Measurements from ENCODE around the gene PSMF1. TPM values are rescaled to one million over a fixed set of nuclear protein-coding genes. Genes with fewer than 3 reads are reported as not detected.

The PSMF1 gene
- total and polyA plus RNA-seq, 9 of the 15 experiments (the other 6 are each of a cell fraction or from before 2014, with no cell fraction given), result 8.5 to 192 (median 33.2) TPM

- TF ChIP-seq STAT6 (CRISPR knock-in tag; IDR thresholded peaks at IDR 0.05) (no peak), SNIP1 (IDR thresholded peaks at IDR 0.05; ENCODE audit: low read depth) (no peak), TAF1 (IDR thresholded peaks at IDR 0.05; ENCODE audit: control insufficient read depth, extremely low read depth, insufficient read depth, low read length, severe bottlenecking) (peak; percentile 89), LEF1 (IDR thresholded peaks at IDR 0.05) (no peak), NCOA2 (IDR thresholded peaks at IDR 0.05; ENCODE audit: partially characterized antibody in 2 of 2) (no peak), ZBTB33 (CRISPR knock-in tag; IDR thresholded peaks at IDR 0.05) (peak; percentile 64; the same call in 1 of the 2 replicates), NR2C2 (CRISPR knock-in tag; IDR thresholded peaks at IDR 0.05) (peak; percentile 92), NR2C2 (tag; IDR thresholded peaks at IDR 0.05) (peak; percentile 97), ZC3H11A (IDR thresholded peaks at IDR 0.05; ENCODE audit: low read depth, low read length) (peak; percentile 98), PCBP2 (IDR thresholded peaks at IDR 0.05; ENCODE audit: low read depth, low read length, poor library complexity, severe bottlenecking) (no peak), ZBTB8A (IDR thresholded peaks at IDR 0.05; ENCODE audit: partially characterized antibody) (no peak), UBTF (IDR thresholded peaks at IDR 0.05; ENCODE audit: borderline replicate concordance in 1 of 2, low read depth in 2 of 2, low read length in 2 of 2) (peak; percentile 65; a peak in 2 of 4 replicates), CHCHD3 (CRISPR knock-in tag; IDR thresholded peaks at IDR 0.05) (no peak), ZNF584 (CRISPR knock-in tag; IDR thresholded peaks at IDR 0.05; ENCODE audit: low read depth) (no peak), MLLT1 (IDR thresholded peaks at IDR 0.05) (no peak), ZBTB2 (IDR thresholded peaks at IDR 0.05) (no peak), DIDO1 (tag; IDR thresholded peaks at IDR 0.05; ENCODE audit: low read depth) (peak; percentile 88)
Measured at GRCh38 chr20:1118336-1119127, at the start of gene PSMF1 (continued).
